GM19351 (cell line): ENCODE measurements around the gene VCAM1.

ENCODE experiments used
- ATAC-seq: cut with Tn5 transposase; IDR thresholded peaks from one replicate; pipeline ENCODE4 v1.9.1; 2021; ENCODE audit warnings: mild to moderate bottlenecking, moderate library complexity; ENCODE audit not compliant: unreplicated experiment

VCAM1 gene

DNA sequence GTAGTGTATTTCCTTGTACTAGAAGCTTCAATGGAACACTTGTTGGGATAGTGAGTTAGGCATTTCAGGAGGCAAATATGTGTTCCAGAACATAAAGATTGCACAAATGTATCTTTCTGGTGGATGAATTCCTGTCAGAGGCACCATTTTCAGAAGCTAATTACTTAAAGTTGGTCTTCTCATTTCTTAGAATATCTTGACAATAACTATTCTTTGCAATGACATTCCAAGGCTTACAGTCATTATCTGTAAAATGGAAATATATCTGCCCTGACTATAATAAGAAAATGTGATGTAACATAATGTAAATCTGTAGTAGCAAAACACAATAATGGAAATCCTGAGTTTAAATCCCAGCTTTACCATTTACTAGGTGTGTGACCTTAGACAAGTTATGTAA is 2.7 kb downstream of the VCAM1 start:
- ATAC-seq = no peak

DNA sequence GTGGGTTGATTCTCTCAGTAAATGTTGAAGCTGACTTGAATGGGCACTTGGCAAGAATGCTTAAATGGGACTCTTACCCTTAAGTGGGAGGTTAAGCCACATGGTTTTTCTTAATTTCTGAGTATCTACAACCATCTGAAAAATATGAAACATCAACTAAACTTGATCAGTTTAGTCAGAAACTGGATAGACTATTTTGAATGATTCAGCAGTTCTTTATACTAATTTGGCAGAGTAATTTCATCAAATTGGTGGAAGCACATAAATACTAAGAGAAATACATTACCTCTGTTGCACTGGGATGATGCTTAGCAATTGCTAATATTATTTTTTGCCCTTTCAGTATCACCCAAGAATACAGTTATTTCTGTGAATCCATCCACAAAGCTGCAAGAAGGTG is 4.7 kb downstream of the VCAM1 start:
- ATAC-seq = no peak

DNA sequence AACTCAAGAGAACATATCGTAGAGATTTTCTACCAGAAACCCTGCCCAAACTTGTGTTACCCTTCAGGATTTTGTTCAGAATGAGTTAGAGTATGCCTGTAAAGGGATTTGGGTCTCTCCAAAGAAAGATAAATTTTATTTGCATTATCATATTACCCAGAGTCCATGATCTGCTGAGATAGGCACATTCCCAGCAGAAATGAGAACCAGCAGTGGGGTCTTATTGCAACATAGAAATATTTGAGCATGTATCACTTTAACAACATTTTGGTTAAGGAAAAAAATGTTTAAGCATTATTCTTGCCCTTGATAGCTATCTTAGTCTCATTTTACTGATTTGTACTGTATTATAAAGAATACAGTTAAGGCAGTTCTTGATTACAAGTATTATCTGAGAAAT is 10.6 kb downstream of the VCAM1 start:
- ATAC-seq = no peak

GRCh38 chr1:100731309-100731708 is 11.8 kb downstream of the VCAM1 start:
- no peak for ATAC-seq

- ATAC-seq = no peak
Measured at GRCh38 chr1:100731758-100732157, 12.2 kb downstream of the VCAM1 start.

DNA sequence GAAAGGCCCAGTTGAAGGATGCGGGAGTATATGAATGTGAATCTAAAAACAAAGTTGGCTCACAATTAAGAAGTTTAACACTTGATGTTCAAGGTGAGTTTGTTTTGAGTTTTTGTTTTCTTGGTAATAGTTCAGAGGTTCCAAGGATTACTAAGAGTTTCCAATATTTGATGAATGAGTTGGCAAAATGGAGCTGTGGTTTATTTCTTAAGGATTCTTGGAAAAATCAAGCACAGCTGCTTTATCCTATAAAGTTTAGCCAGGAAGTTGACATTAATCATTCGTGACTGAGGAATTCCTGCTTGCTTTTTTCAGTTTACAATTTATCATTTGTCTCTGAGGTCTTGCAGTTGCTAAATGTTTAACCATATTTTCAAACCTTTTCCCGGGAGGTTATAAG is 15.1 kb downstream of the VCAM1 start:
- no peak for ATAC-seq

- ATAC-seq = no peak
Measured at GRCh38 chr1:100735244-100735643, 15.7 kb downstream of the VCAM1 start.

- ATAC-seq = no peak
Measured at GRCh38 chr1:100736324-100736723, 16.8 kb downstream of the VCAM1 start.

GRCh38 chr1:100736746-100737145 is 17.2 kb downstream of the VCAM1 start:
- no peak for ATAC-seq

DNA sequence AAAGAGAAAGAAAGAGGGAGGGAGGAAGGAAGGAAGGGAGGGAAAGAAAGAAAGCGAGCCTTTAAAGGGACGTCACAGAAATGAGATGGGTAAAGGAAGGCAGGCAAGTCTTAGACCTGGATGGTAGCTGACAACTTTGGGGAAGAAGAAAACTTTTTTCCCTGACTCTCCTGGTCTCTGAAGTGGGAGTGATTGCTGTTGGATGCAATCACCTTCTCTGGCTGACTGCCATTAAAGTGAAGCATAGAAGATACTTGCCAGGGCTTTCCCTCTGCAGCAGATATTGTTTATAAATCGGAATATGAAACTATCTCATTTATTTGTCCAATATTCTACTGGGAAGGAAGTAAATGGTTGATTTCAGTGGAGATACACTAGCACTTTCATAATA is 27.0 kb downstream of the VCAM1 start:
- no peak for ATAC-seq

DNA sequence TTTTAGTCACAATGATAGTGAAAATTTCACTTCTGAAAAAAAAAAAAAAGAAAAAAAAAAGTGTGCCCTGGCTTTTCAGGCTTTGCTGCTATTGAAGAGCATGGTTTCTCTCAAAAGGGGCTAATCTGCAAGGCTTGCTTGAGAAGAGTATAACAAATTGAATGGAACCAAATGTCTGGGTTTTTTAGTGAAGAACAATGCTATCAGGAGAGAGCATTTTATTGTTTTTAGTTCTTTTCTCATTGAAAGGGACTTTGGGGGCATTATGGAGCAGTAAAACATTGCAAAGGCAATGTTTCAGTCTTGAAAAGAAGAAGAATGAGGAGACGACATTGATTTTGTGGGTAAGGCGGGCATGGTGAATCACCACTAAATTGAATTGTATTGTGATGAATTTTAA is 28.2 kb downstream of the VCAM1 start:
- no peak for ATAC-seq

- no peak for ATAC-seq
Measured at GRCh38 chr1:100750005-100750885, 30.7 kb downstream of the VCAM1 start.

GRCh38 chr1:100752791-100753190 is 33.2 kb downstream of the VCAM1 start:
- no peak for ATAC-seq

- no peak for ATAC-seq
Measured at GRCh38 chr1:100757946-100758345, 38.4 kb downstream of the VCAM1 start.

- no peak for ATAC-seq
Measured at GRCh38 chr1:100759188-100759587, 39.6 kb downstream of the VCAM1 start.

DNA sequence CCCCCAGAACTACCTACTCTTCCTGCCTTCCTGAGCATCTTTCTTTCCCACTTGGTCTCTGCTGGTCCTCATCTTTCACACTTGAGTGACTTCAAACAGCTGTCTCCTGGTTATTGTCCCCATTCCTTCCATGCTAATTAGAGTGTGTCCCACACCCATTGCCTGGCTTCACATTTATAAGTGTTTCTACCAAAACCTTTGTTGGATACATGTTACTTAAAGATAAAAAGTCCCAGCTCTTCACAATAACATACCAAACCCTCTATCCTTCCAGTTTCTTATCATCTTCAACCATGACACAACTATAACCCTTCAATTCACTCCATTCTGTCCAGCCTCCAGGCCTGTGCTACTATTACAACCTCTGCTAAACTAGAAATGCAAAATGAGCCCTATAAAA is 41.0 kb downstream of the VCAM1 start:
- ATAC-seq = no peak

DNA sequence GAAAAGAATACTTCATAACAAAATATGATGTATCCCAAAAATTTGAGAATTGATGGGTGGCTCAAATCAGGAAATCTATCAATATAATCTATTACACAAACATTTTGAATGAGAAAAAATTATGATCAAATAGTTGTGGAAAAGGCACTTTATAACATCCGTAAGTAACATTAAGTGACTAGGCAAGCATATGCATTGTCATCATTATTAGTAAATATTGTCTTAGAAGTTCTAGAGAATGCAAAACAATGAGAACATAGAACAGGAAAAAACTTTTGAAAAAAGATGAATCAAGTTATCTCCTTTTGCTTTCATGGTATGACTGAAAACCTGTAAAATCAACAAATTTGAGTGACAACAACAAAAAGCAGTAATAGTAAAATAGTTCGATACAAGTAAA is 42.9 kb downstream of the VCAM1 start:
- no peak for ATAC-seq

DNA sequence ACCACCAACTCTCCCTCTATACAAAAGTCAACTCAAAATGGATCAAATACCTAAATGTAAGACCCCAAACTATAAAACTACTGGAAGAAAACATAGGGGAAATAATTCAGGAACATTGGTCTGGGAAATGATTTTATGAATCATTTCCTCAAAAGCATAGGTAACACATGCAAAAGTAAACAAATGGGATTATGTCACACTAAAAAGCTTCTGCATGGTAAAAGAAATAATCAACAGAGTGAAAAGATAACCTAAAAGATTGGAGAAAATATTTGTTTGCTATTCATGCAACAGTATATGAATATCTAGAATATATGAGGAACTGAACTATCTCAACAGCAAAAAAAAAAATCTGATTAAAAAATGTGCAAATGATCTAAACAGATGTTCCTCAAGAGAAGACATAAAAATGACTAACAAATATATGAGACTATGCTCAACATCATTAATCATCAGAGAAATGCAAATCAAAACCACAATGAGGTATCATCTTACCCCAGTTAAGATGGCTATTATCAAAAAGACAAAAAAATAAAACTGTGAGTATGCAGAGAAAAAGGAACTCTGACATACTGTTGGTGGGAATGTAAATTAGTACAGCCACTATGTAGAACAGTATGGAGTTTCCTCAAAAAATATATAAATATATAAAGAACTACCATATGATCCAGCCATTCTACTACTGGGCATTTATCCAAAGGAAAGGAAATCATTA is 47.8 kb downstream of the VCAM1 start:
- ATAC-seq = no peak

- ATAC-seq = no peak
Measured at GRCh38 chr1:100769323-100769722, 49.8 kb downstream of the VCAM1 start.

DNA sequence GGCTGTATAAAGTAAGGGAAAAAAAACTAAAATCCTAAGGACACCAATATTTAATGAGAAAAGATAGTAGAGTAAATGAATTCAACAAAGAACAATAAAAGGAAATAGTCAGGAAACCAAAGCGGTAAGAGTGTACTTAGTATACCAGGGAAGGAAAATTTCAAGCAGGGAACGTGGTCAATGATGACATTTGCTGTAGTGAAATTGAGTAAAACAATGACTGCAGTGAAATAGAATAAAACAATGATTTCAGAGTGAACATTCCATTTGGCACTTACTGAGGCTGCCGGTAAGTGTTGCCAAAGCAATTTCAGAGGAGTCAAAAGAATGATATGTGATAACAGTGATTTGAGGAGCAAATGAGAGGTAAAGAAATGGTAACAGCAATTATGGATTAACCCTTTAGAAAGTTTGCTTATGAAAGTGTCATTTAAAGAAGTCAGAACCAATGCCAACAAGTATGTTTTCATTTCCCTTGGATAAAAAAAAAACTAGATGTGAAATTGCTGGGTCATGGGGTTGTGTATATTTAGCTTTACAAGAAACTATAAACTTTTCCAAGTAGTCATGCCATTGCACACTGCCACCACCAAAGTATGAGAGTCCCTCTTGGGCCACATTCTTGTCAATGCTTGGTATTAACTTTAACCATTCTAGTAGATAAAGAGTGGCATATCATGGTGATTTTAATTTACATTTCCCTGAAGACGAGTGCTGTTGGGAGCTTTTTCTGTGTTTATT is 50.5 kb downstream of the VCAM1 start:
- no peak for ATAC-seq

DNA sequence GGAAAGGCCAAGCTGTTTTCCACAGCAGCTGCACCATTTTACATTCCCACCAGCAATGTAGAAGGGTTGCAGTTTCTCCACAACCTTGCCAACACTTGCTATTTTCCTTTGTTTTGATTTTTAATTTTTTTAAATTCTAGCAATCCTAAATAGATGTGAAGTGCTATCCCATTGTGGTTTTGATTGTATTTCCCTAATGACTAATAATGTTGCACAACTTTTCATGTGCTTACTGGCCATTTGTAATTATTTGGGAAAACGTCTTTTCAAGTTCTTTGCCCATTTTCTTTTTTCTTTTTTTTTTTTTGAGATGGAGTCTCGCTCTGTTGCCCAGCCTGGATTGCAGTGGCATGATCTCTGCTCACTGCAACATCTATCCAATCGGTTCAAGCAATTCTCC is 53.9 kb downstream of the VCAM1 start:
- ATAC-seq = no peak

- no peak for ATAC-seq
Measured at GRCh38 chr1:100774370-100774769, 54.8 kb downstream of the VCAM1 start.
